Smooth muscle cell (in vitro differentiated cells): ENCODE measurements around the gene SEMA3G. TPM values are rescaled to one million over a fixed set of nuclear protein-coding genes. Genes with fewer than 3 reads are reported as not detected.

ENCODE experiments used
- DNase-seq: peaks from one replicate; lab custom pipeline; 2025; ENCODE audit not compliant: unreplicated experiment; lab: John Stamatoyannopoulos, UW
- H2AFZ ChIP-seq: fragments of 200-600 bp; sonication (generic); 2 replicates; pipeline ENCODE4 v1.6.0; 2016; ENCODE audit warnings: antibody characterized with exemption, low read depth, mild to moderate bottlenecking
- H3F3A ChIP-seq: fragments of 200-600 bp; sonication (generic); 2 replicates; pipeline ENCODE4 v1.6.0; 2017; ENCODE audit warnings: antibody characterized with exemption, low read depth
- H3K27ac ChIP-seq: fragments of 200-600 bp; sonication (generic); 2 replicates; pipeline ENCODE4 v1.5.1; 2016; ENCODE audit warnings: low read depth, mild to moderate bottlenecking
- H3K27me3 ChIP-seq: fragments of 200-600 bp; sonication (generic); 2 replicates; pipeline ENCODE4 v1.6.1; 2016; ENCODE audit warnings: low read depth, mild to moderate bottlenecking
- H3K36me3 ChIP-seq: fragments of 200-600 bp; sonication (generic); 2 replicates; pipeline ENCODE4 v1.5.1; 2016; ENCODE audit warnings: low read depth
- H3K4me1 ChIP-seq: fragments of 200-600 bp; sonication (generic); 2 replicates; pipeline ENCODE4 v1.5.1; 2016; ENCODE audit warnings: low read depth
- H3K4me2 ChIP-seq: fragments of 200-600 bp; sonication (generic); 2 replicates; pipeline ENCODE4 v1.6.0; 2016; ENCODE audit warnings: mild to moderate bottlenecking
- H3K4me3 ChIP-seq: fragments of 200-600 bp; sonication (generic); 2 replicates; pipeline ENCODE4 v1.5.1; 2016; ENCODE audit warnings: mild to moderate bottlenecking
- H3K79me2 ChIP-seq: fragments of 200-600 bp; sonication (generic); 2 replicates; pipeline ENCODE4 v1.6.0; 2016; ENCODE audit warnings: low read depth, mild to moderate bottlenecking
- H3K9ac ChIP-seq: fragments of 200-600 bp; sonication (generic); 2 replicates; pipeline ENCODE4 v1.6.0; 2016; ENCODE audit warnings: low read depth
- H3K9me3 ChIP-seq: fragments of 200-600 bp; sonication (generic); replicated peaks from 2 replicates; pipeline ENCODE4 v1.5.1; 2016; ENCODE audit warnings: low read depth
- H4K20me1 ChIP-seq: fragments of 200-600 bp; sonication (generic); 2 replicates; pipeline ENCODE4 v1.6.0; 2016; ENCODE audit warnings: low read depth
- WGBS: methylation state at CpG from one replicate; pipeline ENCODE4 v1.1.7; 2016; ENCODE audit warnings: low lambda C conversion rate; 5-methylcytosine and 5-hydroxymethylcytosine counted together
- polyA plus RNA-seq: library from polyadenylated mRNA; unstranded; fragments of >200 nt; fragmentation: Nextera tagmentation; extraction: Ambion mirVana; gene quantifications from 2 replicates; pipeline ENCODE4 v1.2.1, GENCODE V29; 2016
- total RNA-seq: library from RNA; depleted of rRNA; stranded (reverse); fragments of >200 nt; gene quantifications from 2 replicates; pipeline ENCODE4 v1.2.3, GENCODE V29; 2014
- TF ChIP-seq, protein P1 (sequence below): fragments of 200-600 bp; sonication (generic); IDR thresholded peaks from 2 replicates; pipeline ENCODE4 v1.5.1; 2017; ENCODE audit warnings: borderline replicate concordance, mild to moderate bottlenecking, antibody characterized with exemption; ENCODE audit not compliant: insufficient read depth, poor library complexity, severe bottlenecking

SEMA3G gene
- total and polyA plus RNA-seq, 2 experiments from 2014 or later = 0.09 TPM

- Histone ChIP-seq H3K4me1 (no peaks in the 10 kb centered on the region), H3K27me3 (no peaks in the 10 kb centered on the region), H3K79me2 (peaks cover 27% of the 10 kb centered on the region), H4K20me1 (peaks cover 73% of the 10 kb centered on the region), H3K36me3 (no peaks in the 10 kb centered on the region), H3K4me2 (no peak overlapping the region), H3K4me3 (no peak overlapping the region), H2AFZ (no peak overlapping the region), H3F3A (no peaks in the 10 kb centered on the region), H3K27ac (no peak overlapping the region), H3K9me3 (no peaks in the 10 kb centered on the region), H3K9ac (no peak overlapping the region)
- DNase-seq = no peak
- TF ChIP-seq, protein P1, sequence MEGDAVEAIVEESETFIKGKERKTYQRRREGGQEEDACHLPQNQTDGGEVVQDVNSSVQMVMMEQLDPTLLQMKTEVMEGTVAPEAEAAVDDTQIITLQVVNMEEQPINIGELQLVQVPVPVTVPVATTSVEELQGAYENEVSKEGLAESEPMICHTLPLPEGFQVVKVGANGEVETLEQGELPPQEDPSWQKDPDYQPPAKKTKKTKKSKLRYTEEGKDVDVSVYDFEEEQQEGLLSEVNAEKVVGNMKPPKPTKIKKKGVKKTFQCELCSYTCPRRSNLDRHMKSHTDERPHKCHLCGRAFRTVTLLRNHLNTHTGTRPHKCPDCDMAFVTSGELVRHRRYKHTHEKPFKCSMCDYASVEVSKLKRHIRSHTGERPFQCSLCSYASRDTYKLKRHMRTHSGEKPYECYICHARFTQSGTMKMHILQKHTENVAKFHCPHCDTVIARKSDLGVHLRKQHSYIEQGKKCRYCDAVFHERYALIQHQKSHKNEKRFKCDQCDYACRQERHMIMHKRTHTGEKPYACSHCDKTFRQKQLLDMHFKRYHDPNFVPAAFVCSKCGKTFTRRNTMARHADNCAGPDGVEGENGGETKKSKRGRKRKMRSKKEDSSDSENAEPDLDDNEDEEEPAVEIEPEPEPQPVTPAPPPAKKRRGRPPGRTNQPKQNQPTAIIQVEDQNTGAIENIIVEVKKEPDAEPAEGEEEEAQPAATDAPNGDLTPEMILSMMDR = peak; percentile 48
- WGBS = 83% methylated on average over 26 of the region's 26 CpGs
Observed at GRCh38 chr3:52471371-52472238, 26.7 kb upstream of the SEMA3G start.

GRCh38 chr3:52470920-52471319 lies 26.0 kb upstream of the SEMA3G start:
- Histone ChIP-seq H4K20me1 (peaks cover 80% of the 10 kb centered on the region), H3K4me1 (no peaks in the 10 kb centered on the region), H3F3A (no peaks in the 10 kb centered on the region), H3K79me2 (peaks cover 32% of the 10 kb centered on the region), H3K27me3 (no peaks in the 10 kb centered on the region), H3K36me3 (no peaks in the 10 kb centered on the region), H3K27ac (no peak overlapping the region), H2AFZ (no peak overlapping the region), H3K9me3 (no peaks in the 10 kb centered on the region), H3K4me2 (no peak overlapping the region), H3K9ac (no peak overlapping the region), H3K4me3 (no peak overlapping the region)
- WGBS = 90% methylated on average over 4 of the region's 4 CpGs
- DNase-seq = no peak
- TF ChIP-seq, protein P1 = no peak

GRCh38 chr3:52469001-52469400 lies 24.1 kb upstream of the SEMA3G start:
- Histone ChIP-seq H3K27me3 (no peaks in the 10 kb centered on the region), H3K27ac (no peak overlapping the region)
- TF ChIP-seq, protein P1 = no peak

More at GRCh38 chr3:52469001-52469400, 24.1 kb upstream of the SEMA3G start:
- no peaks in the 10 kb centered on the region for H3F3A ChIP-seq
- no peaks in the 10 kb centered on the region for H3K36me3 ChIP-seq
- H3K4me1 ChIP-seq = no peaks in the 10 kb centered on the region
- peaks cover 98% of the 10 kb centered on the region for H4K20me1 ChIP-seq
- no peak overlapping the region for H3K9ac ChIP-seq
- H3K4me3 ChIP-seq = no peak overlapping the region
- WGBS = 92% methylated on average over 5 of the region's 5 CpGs
- peaks cover 50% of the 10 kb centered on the region for H3K79me2 ChIP-seq
- DNase-seq = no peak
- H2AFZ ChIP-seq = no peak overlapping the region
- no peak overlapping the region for H3K4me2 ChIP-seq
- no peaks in the 10 kb centered on the region for H3K9me3 ChIP-seq
